HG03575 (cell line): ENCODE data around the gene SLC46A2.

ENCODE experiments used
- ATAC-seq: cut with Tn5 transposase; IDR thresholded peaks from one replicate; pipeline ENCODE4 v1.9.1; 2021; ENCODE audit not compliant: unreplicated experiment, insufficient number of reproducible peaks, low FRiP score; ENCODE audit errors: extremely low read depth

SLC46A2 gene

DNA sequence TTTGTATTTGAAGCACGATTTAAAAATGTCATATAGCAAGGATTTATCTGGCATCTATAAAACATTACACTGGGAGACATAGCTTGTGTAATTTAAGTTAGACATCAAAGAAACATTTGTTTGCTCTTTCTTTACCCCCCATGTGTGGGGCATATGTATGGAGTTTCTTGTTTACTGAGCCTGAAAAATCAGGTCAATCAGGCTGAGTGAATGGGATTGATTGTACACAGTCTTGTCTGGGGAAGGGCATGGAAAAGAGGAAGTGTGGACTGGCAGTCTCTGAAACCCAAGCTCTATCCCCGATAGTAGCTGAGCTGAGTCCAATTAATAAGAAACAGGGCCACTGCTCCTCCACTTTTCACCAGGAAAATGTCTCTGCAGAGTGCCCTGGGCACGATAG is 49.4 kb downstream of the SLC46A2 start:
- no peak for ATAC-seq

DNA sequence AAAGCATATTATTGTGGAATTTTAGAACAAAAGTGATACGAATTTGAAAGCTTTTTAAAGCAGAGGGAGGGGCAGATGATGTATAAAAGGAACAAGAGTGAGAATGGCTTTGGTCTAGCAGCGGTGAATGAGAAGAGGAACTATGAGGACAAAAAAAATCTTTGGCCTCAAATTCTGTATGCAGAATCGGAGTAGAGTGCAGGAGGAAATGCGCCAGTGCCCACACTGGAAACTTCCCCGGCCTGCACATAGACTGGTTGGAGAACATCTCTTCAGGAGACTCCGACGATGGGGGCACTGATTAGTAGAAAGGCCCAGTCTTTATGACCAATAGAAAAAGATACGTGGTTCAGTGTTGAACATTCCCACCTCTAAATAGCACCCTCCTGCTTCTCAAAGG is 51.3 kb downstream of the SLC46A2 start:
- no peak for ATAC-seq

DNA sequence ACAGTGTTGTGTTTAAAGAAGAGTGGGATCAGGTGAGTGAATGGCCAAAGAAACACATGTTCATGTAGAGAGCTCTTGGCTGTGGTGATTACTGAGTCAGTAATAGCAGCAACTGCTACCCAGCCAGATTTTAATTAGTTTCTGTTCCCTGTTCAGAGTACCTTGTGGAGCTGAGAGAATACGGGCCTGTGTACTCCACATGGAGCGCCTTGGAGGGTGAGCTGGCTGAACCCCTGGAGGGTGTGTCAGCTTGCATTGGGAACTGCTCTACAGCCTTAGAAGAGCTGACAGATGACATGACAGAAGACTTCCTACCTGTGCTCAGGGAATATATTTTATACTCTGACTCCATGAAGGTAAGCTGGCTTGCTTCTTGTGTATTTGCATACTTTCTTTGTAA is 52.3 kb downstream of the SLC46A2 start:
- no peak for ATAC-seq

DNA sequence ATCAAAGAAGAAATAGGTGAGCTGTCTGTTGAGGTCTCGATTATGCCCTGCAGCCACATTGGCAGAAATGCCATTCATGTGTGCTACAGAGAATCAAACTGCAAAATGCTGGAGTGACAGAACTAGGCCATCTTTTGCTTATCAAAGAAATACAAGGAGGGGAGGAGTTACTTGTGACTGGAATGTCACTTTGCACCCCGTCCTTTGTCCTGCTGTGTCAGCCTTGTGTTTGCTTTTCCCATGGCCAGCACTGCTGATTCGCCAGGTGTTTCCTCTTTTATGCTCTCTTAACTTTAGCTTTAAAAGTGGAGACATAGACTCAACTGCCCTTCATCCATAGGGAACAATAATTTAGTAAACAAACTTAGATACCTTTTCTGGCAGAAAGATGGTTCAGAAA is 54.3 kb downstream of the SLC46A2 start:
- ATAC-seq = no peak

DNA sequence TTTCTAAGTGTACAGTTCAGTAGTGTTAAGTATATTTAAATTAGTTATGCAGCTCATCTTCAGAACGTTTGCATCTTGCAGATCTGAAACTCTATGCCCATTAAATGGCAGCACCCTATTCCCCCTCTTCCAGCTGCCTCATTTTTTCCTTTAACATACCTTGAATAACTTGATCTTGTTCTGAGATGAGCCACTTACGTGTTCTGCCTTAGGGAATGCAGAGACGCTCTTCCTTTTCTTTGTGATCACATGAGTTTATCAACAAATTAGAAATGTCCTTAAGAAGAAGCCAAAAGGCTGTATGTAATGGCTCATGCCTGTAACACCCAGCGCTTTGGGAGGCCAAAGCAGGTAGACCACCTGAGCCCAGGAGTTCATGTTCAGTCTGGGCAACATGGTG is 57.6 kb downstream of the SLC46A2 start:
- no peak for ATAC-seq

DNA sequence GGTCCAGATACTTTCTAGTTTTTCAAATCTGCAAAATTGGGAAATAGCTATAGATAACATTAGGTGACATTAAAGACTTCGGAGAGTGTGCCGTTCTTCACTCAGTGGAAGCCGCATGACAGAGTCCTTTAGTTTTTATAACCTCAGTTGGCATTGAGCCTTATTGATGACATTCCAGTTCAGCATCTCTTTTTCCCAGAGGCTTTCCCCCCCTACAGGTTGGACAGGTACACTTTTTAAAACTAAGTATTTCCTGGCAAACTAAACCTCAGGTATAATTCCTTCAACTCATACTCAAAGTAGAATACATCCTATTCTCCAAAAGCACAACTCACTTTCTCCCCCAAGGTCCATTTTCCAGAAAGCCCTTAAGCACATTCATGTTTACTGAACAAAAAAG is 58.7 kb downstream of the SLC46A2 start:
- ATAC-seq = no peak

DNA sequence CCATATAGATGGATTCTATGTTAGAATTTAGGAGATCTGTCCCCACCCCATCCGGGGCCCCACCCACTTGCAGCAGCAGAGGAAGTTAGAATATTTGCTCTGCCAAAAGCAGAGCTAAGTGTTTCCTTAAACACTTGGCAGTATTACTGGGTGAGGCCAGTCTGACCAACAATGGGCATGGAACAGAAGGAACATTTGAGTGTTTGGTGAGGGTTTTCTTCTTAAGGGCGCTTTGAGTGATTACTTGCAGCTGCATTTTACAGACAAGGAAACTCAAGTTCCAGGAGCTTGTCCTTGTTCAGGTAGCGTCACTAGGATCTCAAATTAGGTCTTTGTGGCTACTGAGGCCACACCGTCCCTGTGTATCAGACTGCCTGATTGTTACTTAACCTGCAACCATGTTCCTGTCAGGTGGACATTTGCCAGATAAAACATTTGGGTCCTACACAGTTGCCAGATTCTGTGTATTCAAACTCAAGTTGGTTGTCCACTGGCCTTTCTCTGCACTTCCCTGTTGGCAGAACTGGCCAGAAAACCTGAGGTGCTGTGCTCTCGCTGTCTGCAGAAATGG is 59.3 kb downstream of the SLC46A2 start:
- no peak for ATAC-seq
